ENCODE results near the gene PARD3.

PARD3 gene

DNA sequence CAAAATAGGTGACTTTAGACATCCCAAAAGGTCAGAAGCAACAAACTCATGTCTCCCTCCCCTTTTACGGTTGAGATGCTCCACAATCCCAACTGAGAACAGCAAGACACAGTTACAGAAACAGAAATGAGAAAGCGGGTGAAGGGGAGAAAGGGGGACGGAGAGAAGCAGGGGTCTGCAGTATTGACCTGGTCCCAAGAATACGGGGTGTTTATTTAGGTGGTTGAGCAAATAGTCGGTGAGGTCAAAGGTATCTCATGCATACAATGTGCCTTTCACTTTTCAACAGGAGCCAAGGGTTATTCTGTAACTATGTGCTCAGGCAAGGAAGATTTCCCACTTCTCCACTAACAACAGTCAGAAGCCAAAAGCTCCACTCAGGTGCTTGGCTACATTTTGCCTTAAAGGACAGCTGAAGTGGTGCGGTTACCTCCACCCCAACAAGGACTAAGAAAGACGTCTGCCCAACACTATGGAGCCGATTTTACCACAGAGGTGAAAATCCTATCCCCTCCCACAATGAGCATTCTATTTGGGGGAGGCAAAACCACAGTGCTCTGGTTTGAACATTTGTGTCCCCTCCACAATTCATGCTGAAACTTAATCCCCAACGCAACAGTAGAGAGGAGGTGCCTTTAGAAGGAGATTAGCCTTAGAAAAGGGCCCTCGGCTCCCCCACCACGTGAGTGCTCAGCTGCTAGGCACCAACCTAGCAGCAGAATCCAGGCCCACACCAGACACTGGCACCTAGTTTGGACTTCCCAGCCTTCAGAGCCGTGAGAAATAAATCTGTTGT, 77.9 kb downstream of the PARD3 start:
- no peak for DNase-seq

DNA sequence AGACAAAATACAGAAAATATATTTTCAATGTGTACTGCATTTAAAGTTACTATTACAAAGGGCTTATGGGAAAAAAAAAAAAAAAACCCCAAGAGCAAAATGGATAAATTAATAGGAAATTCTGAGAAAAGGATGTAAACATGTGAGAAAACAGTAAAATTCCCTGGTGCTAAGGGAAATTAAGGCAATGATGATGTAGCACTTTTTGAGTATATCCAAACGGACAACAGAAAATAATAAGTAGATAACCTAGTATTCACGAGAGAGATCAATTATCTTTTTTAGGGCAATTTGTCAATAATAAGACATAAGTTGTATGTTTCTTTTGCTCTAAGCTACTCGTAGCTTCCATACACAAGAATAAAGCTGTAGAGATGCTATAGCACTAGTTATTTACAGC, 80.2 kb downstream of the PARD3 start:
- no peak for DNase-seq

DNA sequence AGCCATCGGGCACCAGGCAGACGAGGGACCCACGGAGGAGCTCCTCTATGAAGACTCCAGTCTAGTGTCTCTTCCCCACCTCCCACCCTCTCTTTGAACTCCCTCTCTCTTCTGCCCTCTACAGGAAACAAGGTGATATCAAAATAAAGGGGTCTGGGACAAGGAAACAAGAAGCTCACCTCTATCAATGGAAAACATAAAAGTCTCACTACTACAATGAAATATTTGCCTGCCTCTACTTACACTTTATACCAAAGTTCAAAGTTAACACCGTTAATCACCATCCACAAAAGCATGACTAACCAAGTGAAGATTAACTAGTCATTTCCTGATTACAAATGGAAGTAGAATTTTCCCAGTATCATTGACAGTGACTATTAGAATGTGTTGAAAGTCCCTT, 82.2 kb downstream of the PARD3 start:
- DNase-seq: peak; percentile 9

DNA sequence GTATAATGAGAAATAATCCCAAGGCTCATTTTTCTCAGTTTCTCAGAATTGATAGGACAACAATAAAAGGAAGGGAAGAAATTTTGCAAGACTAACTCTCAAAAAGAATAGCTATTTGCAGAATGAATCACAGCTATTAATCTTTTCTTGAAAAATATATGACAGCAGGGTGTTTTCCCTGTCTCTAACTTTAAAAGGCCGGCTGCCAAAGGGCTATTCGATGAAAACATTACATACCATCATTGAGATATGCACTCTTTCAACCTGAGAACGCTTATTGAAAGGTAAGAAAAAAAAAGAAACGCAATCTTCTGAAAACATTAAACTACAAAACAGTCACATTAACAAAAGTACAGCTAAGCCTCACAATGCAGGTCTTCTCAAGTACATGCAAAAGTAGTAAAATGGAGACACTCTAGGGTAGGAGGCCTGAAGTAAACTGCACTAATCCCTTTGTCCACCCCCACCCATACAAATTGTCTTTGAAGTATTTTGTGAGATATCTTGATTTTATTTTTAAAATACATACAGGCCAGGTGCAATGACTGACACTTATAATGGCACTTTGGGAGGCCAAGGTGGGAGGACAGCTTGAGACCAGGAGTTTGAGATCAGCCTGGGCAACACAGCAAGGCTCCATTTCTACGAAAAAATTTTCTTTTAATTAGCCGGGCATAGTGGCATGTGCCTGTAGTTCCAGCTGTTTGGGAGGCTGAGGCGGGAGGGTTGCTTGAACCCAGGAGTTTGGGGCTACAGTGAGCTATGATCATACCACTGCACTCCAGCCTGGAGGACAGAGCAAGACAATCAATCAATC, 83.0 kb downstream of the PARD3 start:
- no peak for DNase-seq

DNA sequence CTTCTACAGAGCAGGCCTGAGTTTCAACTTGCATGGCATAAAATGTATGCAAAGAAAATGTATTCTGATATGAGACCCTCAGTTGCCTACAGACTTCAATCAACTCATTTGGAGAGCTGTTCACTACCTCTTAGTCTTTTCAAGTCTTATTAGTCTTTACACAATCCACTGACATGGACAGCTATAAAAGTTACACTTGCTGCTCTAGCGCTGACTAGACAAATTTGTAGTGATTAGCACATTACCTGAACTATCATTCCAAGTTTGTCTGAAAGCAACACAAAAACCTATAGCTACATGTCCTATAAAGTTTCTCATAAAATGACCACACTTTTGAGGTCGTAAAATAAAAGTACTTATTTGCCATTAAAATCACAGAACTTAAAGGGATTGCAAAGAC, 83.9 kb downstream of the PARD3 start:
- DNase-seq: no peak

DNA sequence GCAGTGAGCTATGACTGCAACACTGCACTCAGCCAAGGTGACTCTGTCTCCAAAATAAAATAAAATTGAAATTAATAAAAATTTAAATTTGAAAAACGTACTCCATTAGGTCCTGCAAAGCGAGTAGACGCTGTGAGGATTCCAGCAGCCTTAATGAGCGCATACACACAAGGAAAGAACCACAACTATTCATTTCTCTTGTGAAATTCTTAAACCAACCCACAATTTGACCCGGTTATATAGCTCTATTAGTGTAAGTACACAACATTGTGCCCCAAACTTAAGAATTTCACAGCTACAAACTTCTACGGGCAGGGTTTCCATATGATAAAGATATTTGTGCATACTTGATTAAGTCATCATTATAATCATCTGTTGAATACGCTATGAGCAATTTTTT, 84.4 kb downstream of the PARD3 start:
- DNase-seq: no peak

DNA sequence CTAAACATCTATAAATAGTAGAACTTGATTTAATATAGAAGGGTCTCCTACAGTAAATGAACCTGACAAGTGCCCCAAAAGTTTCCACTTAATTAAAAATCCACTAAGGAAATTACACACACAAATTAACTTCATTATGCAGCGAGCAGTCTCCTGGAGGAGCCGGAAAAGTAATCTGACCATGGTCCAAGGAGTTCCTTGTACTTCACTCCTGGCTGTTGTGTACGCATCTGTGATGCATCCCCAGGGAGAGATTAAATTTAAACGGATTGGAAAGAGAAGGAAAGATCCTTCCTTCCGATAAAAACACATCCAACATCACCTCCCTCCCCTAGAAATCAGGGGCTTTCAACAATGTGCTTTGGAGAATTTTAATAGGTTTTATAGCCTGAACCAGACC, 85.5 kb downstream of the PARD3 start:
- DNase-seq: no peak

DNA sequence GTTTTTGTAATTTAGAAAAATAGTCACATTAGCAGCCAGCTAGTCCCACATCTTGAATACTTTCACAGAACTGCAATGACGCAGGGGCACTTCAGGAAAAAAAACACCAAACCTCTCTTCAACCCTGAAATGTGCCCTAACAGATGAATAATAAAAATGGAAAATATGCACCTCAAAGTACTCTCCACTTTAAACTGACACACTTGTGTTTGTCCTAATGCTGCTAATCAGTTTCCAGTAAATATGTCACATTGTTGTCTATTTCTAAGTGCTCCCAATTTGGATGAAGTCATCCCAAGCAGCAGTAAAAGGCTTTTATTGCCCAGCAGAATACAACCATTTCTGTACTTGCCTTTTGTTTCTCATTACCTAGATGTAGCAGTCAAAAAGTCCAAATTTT, 86.7 kb downstream of the PARD3 start:
- no peak for DNase-seq

DNA sequence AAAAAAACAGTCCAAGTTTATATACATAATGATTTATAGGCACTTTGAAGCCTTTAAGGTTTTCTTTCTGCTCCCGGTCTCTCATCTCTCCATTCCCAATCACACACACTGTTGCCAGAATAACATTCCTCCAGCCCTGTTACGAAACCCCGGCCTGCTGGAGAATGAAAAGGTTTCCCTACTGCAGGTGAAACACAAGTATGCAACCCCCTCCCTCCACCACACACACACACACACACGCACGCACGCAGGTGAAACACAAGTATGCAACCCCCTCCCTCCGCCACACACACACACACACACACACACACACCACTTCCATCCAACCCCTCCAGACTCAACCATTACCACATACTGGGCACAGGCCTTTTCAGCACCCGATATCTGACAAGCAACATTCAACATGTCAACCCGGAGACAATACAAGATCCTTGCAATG, 87.5 kb downstream of the PARD3 start:
- no peak for DNase-seq

DNA sequence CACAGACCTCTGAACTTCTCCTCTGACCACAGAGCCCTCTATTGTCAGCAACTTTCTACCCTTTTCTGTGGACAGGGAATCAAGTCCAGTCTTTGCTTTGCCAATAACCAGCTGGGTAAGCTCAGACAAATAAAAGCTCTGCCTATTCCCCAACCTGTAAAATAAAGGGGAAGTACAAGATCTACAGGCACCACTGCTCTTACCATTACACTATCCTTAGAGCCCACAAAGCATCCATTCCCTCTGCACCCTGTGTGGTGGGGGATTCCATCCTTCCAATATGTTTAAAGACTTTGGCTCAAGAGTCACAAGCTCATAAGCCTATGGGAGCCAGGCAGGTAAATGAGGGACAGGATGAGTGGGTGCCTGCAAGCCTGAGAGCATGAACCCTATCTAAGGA, 88.2 kb downstream of the PARD3 start:
- DNase-seq: no peak

DNA sequence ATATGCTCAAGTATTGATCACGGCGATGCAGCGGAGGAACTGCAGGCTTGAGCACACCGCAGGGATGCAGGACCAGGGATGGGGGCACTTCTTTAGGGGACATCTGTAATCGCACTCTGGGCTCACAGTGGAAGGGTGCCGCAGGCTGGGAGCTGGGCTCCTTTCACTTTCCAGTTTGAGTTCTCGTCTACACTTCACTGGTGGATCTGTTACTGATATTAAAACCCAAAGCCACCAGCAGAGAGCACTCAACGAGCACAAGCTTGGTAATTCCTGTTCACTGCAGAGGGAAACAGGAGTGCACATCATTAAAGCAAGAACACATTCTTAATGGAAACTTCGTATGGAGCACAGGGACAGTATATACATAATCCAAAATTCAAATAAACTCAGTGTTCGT, 91.3 kb downstream of the PARD3 start:
- DNase-seq: peak; percentile 6

DNA sequence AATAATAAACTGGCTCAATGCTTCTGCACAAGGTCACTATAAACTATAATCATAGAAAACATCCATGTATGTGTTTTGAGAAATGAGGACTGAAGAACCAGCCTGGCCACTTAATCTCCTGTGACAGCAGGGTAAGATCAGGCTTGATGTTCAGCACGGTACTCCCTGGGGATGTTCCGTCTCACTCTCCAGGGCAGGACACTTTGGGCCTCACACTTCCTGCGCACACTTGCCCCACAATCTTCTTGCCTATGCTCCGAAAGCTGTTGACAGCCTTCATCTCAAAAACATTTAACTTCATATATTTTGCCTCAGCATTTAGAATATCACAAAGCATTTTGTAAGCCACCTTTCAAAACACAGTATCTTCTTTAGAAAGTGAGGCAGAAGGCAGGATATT, 92.7 kb downstream of the PARD3 start:
- DNase-seq: no peak

DNA sequence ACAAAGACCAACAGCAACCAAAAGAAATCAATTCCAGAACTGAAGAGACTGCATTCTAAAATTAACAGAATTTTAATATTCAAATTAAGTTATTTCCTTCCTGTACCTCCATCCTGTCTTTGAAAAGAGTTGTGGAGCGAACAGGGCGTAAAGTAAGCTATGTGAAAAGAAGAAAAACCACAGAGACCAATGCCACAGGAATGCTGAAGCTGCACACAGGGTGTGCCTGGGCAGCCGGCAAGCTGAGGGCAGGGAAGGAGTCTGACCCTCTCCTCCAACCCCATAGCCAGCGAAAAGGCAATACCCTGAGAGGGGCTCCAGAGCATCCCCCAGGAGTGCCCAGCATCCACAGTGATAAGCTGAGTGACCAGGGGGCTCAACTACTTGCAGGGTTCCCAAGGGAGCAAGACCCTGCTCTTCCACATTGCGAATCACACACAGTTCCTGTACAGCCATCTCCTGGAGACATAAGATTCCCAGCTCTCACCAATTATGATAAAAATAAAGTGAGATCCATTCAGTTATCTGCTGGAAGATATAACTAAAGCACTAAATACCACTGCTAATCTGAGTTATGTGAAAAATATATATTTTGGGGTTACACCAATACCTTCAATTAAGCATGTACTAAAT, 93.8 kb downstream of the PARD3 start:
- no peak for DNase-seq

DNA sequence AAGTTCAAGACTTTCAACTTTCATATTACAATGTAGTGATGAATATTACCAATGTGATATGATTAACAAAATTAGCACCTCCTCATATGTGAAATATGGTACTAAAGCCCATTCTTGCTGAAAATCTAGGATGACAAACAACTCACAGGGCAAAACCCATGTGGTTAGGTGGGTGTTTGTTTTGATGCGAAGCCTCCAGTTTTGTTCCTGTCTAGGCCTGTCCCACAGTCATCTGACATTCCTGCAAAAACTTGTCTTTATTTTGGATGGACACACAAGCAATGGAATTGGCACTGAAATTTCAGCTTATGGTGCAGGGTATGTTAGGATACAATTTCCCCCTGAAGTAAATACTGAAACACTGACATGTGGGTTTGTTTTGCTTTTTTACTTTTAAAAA, 95.3 kb downstream of the PARD3 start:
- DNase-seq: no peak

DNA sequence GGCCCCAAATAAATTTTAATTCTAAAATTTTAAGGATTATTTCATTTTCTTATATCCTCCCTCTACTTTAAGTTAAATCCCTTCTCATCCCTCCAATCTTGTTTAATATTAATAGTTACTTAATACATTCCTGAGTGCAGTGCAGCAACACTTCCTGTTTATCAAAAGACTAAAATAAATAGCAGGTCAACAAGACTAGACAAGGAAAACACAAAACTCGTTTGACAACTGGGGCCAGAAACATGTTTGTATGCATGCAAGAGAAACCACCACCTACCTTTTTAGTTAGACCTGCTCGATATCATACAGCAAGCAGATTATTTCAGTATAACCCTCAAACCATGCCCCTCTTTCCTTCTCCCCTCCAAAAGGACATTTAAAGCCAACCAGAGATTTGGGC, 95.8 kb downstream of the PARD3 start:
- DNase-seq: no peak

DNA sequence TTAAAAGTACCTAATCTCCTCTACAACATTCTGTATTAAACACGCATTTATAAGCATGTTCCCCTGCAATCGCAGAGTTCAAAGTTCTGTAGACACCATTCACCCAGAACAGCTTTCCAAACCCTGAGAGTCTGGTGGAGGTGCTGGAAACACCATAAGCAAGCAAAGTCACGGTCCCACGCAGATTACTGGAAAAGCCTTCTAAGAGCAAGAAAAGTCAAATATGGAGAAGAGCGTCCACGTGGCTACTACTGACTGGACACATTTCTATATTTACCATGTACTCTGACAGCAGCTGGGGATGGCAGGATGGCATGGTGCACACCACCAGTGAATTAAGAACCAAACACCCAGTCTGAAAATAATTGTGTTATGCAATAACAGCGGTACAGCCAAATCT, 97.7 kb downstream of the PARD3 start:
- no peak for DNase-seq

DNA sequence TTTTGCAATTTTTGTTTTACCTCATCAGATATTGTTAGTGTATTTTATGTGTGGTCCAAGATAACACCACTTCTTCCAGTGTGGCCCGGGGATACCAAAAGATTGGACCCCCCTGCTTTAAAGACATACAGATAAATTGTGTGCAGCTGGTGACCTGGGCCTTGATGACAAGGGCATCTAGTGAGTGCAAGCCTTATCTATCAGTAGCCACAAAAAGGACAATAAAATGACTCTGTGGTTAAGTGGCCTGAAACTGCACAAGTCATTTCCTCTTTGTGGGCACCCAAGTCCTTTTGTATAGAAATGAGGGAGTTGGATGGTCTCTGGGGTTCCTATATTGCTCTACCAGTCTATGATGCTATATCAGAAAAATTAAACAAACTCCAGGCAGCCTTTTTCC, 98.1 kb downstream of the PARD3 start:
- peak; percentile 66 for DNase-seq

DNA sequence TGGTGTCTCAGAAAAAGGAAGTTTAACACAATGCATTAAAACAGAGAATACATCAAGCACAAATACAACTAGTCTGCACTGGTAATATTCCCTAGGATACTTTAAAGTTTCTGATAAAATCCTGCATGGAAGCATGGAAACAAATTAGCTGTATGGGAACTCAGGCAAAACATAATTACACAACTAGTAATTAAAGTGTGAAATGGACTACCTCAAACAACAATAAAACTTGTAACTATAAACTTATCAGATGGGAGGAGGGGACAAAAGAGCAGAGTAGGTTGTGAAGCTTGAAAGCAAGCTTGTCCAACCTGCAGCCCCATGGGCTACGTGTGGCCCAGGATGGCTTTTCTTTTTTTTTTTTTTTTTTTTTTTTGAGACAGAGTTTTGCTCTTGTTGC, 98.9 kb downstream of the PARD3 start:
- no peak for DNase-seq

DNA sequence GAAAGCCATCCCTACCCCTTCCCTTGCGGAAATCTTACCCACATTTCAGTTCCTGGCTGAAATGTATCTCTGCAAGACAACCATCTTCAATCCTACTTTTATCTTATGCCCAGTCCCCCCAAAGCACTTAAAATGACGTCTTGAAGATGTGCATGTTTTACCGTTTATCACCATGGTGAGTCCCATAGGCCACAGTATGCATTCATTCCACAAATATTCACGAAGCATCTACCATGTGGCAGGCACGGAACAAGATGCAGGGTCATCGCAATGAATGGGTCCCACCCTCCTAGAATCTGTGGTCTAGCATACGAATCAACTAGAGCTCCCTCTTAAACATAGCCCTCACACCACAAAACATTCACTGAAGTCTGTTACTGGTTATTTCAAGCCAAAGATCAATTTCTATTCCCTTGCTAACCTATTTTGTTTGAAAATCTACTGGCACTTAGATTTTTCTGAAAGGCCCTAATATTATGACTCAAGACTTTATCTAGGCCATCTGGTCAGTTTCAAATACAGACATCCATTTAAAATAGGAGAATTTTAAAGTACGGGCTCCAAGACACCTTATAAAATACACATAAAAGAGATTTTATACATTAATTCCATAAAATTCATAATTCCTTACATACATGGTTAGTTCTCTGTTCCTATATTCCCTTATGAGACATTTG, 99.4 kb downstream of the PARD3 start:
- no peak for DNase-seq

DNA sequence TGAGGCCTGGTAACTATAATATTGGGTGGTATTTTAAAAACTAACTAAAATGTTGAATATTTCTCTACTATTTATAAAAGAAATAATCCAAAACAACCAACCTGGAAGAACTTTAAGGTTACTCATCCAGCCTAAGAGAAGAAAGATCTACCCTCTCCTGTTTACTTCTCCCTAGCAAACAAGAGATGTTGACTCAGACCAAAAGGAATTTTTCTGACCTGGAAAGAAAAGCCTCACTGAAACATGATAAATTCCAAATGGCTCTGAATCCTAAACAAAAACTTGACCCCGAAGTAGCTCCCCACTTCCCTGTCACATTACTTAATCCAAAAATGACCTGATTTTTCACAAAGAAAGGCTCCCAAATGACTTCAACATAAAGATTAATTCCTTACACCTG, 101.2 kb downstream of the PARD3 start:
- DNase-seq: no peak

DNA sequence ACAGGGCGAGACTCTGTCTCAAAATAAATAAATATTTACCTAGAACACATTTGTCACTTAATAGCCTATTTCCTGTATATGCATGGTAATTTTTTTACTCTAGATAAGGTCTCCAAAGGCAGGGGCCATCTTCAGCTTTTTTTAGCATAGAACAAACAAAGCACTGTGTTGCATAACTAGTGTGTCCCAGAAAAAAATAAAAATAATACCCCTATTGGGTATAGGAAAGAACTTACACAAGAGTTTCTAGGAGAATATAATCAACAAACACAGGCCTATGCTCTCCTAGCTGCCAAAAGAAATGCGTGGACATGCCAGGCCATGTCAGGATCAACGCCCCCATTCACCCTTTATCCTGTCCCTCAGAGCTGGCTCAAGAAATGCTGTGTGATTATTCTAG, 103.6 kb downstream of the PARD3 start:
- no peak for DNase-seq

DNA sequence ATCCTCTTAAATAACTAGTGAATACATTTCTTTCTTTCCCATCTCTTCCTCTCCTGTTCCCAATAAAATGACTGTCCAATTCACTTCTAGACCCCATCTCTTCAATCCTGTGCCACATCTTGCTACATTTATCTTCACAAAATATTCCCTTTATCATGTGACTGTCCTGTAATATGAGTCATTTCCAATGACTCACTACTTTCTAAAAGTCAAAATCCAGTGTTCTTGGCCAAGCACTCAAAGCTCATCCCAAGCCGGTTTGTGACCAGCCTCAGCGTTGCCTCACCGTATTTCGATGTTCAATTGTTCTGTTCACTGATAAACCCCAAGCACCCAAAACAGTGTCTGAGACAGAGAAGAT, 104.7 kb downstream of the PARD3 start:
- no peak for DNase-seq

DNA sequence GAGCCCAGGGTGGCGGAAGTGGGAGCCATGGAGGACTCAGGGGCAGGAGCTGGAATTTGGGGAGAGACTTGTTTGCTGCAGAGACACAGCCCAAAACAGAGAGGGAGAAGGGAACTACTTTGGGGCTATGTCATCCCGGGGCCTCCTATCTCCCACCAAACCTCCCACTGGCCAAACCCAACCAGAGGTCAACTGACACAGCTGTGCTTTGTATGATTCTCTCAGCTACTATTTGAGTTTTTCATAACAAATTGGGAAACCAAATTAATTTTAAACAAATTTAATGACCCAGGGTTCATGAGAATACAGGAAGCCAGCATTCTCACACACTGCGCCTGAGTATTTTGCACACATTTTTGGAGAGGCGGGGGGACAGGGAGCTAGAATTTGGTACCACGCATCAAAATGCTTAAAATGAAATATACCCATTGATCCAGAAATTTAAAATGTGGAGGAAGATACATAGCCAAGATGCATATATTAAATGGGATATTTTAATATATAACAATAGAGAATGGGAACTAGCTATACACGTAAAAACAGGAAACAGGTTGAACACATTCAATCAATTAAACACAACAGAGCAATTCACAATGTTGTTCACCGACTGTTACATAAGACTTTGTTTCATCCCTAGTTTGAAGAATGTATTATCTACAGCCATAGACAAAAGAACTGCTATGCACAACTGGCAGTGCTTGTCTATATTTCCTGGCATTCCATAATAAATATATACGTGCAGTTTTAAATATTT, 105.3 kb downstream of the PARD3 start:
- no peak for DNase-seq

All from hematopoietic multipotent progenitor cell treated with erythropoietin and hydrocortisone succinate and interleukin-3 and kit ligand, for 8 days (in vitro differentiated cells).